GM23248 (cell line): Measurements from ENCODE around the gene IL1F10.

Experiments
- EZH2 ChIP-seq: fragments of 200-600 bp; sonication (generic); IDR thresholded peaks from 2 replicates; pipeline ENCODE4 v1.6.1; 2018; ENCODE audit warnings: antibody characterized with exemption, mild to moderate bottlenecking; ENCODE audit not compliant: insufficient read depth, poor library complexity, severe bottlenecking
- EZH2phosphoT487 ChIP-seq: fragments of 200-600 bp; sonication (generic); IDR thresholded peaks from 2 replicates; pipeline ENCODE4 v1.6.1; 2018; ENCODE audit warnings: antibody characterized with exemption, moderate library complexity, mild to moderate bottlenecking, low read depth; ENCODE audit not compliant: insufficient read depth

DNA sequence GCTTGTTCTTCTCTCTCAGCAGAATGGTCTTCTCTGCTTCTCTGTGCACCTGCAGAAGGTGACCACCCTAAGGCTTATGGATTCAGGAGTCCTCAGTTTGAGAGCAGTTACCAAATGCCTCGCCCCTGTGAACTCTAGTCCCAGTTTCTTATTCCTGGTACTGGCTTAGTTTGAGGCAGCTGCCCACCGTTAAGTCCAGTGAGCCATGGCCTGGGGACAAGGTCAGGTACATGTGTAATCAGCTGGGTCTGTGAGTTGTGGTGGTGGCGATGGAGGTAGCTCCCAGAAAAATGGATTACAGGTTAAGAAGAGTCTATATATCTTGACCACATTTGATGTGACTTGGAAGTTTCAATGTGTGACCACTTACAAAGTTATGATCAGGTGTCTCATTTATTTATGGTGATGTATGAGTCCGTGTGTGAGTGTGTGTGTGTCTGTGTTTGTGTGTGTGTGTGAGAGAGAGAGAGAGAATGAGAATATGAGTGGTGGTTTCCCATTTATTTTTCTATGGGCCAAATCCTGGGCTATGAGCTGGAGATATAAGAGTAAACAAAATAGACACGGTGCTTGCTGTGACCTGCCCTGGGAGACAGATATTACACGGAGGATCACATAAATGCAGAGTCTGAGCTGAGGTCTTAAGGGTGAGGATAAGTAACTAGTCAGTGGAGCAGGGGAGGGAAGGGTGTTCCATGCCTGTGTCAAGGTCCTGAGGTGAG is 46.6 kb downstream of the IL1F10 start:
- TF ChIP-seq EZH2 (no peak), EZH2phosphoT487 (no peak)
